T-helper 22 cell (primary cell): ENCODE data around the gene B4GALNT3.

Experiments used
- DNase-seq: peaks from one replicate; pipeline ENCODE4 v3.0.0-alpha.2; 2020; ENCODE audit warnings: low read depth

The B4GALNT3 gene

DNA sequence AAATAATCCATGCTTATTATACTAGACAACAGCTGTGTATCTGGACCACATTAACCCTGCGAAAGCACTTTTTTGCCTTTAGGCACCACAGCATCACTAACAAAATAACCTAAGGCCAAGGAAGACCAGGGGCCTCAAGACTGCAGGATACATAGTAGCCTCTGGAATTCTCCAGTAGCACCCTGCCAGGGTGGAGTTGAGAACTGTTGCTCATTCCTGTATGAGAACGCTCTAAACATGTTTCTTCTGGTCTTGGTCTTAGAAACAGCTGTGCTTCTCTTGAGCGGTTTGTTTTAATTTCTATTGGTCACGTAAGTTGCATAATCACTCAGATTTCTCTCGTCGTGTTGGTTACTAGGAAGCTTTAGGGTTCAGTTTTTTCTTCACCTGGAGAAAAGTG is 7.9 kb downstream of the B4GALNT3 start:
- no peak for DNase-seq

DNA sequence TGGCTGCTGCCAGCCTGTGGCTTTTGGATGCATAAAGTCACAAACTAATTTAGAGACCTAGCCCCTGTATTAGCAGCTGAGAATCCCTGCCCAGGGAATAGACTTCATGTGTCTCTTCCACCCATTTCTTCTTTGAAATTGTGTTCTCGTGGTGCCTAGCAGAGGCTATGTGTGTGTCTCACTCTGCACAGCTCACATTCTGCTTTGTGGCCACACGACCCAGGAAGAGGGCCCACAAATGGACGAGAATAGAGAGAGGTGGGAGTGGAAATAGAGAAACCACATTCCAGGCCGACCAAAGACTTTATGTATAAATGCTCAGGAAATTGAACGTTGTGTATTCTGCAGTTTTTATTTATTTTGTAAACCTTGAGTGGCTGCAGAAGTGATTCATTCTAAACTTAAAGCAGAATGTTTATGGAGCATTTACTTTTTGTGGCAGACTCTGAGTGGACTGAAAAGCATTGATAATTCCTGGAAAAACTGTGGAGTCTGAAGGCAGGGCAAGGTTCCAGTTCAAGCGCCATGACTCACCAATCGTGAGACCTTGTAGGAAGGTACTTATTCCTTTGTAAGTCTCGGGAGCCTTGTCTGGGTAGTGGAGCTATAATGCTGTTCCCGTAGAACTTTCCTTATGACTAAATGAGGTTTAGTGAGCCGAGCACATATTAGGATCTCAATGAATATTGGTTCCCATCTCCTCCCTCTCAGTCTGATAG is 9.1 kb downstream of the B4GALNT3 start:
- DNase-seq: no peak

DNA sequence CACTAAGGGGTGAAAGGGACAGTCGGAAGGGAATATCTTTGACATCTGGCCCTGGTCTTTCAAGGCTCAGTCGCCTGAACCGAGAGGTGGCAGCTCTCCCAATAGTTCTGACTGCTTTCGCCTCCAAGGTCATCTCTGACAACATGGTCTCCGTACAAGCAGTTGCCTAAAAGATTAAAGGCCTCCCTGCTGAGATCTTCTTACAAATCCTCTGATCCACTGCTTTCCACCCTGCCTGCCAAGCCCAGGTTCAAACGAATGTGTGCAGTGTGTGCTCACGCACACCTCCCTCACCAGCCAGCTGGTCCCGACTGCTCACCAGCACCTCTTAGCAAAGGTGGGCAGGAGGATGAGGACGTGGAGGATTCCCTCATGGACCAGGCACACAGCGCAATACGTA is 10.4 kb downstream of the B4GALNT3 start:
- no peak for DNase-seq

DNA sequence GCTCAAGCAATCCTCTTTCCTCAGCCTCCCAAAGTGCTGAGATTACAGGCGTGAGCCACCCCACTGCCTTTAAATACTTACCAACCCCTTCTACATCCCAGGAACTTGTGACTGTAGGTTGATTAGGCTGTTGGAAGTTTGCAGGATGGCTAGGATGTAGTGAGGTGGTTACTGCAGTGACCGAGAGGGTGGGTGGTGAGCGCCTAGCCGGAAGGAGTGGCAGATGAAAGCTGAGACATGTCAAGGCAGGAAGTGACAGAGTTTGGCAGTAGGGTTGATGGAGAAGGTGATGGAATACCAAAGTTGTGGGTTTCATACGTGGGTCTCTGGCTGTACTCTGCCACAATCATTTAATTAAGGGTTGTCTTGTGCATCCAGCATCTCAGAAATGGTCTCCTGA is 13.5 kb downstream of the B4GALNT3 start:
- no peak for DNase-seq

DNA sequence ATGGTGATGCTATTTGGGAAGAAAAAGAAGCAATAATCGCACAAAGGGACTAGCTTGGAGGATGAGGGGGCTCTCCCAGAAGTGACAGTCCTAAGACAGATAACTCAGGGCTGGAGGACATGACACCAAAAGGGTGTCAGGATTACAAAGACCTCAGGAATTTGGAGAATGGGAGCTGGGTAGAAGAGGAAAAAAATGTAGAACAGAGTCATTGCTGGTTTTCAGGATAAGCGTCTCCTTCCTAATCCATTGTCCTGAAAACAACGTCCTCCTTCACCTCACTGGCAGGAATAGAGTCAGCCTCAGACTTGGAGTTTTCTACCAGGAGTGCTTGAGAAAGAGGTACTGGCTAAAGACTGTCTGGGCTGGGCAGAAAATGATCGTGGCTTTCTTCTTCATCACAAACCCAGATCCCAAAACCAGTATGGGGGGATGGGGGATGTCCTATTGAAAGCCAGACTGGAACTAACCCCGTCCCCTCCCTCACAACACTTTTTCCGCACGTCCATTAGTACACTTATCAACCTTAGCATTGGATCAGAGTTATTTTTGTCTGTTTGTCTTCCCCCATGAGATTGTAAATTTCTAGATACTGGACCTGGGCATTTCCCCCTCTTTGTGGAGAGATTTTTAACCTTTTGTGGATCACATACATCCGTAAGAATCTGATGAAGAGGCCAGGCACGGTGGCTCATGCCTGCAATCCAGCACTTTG is 14.3 kb downstream of the B4GALNT3 start:
- no peak for DNase-seq

DNA sequence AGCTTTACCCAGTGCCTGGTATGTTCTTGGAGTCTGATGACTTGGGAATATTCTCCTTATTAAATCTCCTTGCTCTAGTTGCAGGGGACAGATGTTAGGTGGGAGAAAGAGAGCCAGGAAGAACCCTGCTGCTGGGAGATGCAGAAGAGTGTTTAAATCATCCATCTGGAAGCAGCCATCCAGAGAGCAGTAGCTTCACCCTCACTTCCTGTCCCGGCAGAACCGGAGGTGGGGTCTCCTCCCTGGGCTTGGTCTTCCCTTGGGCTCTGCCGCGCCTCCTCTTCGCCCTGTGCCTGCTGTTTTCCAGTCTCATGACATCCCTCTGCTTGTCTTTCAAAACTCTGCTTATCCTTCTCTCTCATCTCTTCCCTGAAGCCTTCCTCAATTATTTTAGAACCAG is 15.5 kb downstream of the B4GALNT3 start:
- no peak for DNase-seq

DNA sequence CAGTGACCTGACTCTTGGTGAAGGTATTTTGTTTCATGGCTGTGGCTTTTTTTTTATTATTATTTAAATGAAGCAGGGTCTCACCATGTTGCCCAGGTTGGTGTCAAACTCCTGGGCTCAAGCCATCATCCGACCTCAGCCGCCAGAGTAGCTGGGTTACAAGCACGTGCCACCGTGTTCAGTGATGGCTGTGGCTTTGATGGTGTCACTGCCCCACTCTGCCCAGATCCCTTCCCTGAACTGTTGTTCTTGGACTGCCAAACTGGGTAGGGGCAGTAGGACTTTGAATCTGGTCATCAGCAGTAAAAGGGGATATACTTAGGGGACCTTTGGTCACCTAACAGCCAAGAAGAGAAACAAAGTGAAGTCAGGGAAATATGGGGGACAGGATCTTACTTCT is 19.4 kb downstream of the B4GALNT3 start:
- no peak for DNase-seq

DNA sequence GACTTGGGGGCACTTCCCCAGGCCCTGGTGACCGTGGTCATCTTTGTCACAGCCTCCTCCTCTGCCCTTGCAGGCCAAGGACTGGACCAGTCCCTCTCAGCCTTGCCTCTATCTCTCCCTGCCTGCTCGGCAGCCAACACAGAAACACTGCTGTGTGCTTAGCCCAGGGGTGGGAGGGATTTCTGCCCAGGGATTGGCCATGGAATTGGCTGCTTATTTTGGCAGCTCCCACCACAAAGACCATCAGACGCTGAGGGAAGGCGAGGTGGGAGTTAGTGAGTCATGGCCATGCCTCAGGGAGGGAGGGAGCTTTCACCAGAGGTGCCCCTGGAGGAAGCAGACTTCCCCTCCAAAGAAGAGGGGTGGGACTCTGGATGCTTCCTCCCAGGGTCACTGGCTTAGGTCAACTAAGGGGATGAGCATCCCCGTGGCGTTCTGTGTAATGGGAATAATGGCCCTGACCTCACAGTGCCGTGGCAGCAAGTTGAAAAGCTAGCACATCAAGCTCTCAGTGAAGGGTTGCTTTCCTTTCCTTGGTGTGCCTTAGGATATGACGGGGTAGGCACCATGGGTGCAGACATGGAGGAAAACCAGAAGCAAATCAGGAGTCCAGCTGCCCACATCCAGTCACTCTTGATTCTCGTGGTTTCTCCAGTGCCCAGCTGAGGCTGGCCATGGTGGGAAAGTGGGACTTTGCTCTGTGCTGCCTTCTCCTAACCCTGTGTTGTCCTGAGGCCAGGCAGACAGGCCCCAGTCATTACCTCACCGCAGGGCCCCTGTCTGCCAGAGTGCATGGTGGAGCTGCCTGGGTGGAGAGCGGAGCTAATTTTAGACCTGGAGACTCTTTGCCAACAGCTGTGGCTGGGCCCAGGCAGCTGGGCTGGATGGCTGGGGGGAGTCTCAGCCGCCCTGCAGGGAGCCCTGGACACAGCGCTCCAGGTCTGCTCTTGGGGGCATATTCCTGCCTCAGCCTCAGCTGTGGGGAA is 21.4 kb downstream of the B4GALNT3 start:
- no peak for DNase-seq

DNA sequence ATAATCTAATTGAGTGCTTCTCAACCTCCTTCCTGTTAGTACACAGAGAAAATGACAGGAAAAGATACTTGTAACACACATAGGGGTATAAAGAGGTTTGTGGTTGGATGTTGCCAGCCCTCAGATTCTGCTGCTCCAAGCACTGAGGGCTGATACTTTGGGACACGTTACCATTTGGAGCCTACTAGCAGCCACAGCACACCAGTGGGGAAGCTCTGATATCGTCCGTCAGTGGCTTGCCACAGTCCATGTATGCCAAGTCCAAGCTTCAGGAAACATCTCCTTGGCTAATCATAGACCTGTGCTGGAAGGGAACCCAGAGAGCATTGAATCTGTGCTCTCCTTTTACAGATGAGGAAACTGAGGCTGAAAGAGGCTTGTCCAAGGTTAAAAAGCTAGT is 22.3 kb downstream of the B4GALNT3 start:
- no peak for DNase-seq

DNA sequence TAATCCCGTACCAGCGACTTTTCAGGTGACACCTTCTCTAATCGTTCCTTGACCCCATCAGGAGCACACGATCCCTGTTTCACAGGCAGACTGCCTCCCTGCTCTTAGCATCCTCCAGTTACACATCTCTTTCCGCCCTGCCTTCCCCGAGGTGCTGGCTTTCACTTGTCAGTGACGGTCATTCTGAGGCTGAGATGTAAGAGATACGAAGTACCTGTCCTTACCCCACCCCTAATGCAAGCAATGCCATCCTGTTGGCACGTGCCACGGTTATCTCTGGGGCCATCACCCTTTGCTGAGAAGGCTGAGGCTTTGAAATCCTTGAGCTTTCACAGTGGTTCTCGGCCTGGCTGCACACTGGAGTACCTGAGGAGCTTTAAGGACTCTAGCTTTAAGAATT is 24.4 kb downstream of the B4GALNT3 start:
- DNase-seq: no peak

DNA sequence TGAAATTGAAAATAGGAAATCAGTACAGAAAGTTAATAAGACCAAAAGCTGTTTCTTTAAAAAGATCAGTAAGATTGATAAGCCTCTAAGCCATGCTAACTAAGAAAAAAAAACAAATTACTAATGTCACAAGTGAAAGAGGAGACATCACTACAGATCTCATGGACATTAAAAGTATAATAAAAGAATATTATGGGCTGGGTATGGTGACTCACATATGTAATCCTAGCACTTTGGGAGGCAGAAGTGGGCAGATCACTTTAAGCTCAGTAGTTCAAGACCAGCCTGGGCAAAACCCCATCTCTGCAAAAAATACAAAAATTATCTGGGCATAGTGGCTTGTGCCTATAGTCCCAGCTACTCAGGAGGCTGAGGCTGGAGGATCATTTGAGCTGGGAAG is 30.5 kb downstream of the B4GALNT3 start:
- no peak for DNase-seq

DNA sequence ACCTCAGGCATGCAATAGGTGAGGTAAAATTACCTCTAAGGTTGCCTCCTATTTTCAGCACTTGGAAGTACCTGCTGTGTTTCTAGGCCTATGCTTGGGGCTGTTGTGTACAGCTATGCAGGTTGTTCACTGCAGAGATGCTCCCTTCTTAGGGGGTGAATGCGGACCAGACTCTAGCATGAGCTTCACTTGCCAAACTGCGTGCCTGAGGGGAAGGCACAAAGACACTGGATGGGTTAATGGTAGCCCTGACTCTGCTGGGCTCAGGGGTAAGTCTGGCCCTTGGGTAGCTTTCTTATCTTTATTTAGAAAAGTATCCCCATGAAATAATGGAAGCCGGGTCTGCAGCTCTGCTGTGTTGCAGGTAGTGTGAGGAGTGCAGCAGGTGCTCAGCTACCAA is 35.7 kb downstream of the B4GALNT3 start:
- DNase-seq: no peak

DNA sequence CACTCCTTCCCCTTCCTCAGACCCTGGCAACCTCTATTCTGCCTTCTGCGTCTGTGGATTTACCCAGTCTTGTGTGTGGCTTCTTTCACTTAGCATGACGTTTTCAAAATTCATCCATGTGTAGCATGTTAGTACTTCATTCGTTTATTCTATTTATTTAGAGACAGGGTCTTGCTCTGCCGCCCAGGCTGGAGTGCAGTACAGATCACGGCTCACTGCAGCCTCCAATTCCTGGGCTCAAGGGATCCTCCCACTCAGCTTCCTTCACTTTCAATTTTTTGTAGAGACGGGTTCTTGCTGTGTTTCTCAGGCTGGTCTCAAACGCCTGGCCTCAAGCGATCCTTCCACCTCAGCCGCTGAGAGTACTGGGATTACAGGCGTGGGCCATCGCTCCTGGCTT is 37.0 kb downstream of the B4GALNT3 start:
- no peak for DNase-seq

DNA sequence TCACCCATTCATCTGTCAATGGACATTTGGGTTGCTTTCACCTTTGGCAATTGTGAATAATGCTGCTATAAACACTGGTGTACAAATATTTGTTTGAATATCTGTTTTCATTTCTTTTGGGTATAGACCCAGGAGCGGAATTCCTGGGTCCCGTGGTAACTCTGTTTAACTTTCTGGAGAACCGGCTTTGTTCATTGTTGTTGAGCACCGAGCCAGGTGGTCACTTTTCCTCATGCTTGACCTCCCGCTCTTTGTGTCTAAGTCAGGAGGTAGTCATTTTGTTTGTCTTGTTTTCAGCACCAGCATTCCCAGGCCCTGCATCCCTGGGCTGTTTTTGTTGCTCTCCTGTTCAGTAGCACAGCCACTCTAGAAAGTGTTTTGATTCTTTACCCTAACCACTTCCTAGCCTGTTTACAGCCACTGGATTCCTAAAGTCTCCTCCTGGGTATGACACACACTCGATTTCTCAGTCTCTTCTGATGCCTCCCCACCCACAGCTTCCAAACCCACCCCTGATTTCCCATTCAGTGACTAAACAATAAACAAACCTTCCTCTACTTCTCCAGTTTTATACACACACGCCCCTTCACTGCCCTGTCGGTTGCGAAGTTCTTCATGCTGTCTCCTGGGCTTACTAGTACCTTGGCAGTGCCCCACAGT is 37.9 kb downstream of the B4GALNT3 start:
- no peak for DNase-seq

DNA sequence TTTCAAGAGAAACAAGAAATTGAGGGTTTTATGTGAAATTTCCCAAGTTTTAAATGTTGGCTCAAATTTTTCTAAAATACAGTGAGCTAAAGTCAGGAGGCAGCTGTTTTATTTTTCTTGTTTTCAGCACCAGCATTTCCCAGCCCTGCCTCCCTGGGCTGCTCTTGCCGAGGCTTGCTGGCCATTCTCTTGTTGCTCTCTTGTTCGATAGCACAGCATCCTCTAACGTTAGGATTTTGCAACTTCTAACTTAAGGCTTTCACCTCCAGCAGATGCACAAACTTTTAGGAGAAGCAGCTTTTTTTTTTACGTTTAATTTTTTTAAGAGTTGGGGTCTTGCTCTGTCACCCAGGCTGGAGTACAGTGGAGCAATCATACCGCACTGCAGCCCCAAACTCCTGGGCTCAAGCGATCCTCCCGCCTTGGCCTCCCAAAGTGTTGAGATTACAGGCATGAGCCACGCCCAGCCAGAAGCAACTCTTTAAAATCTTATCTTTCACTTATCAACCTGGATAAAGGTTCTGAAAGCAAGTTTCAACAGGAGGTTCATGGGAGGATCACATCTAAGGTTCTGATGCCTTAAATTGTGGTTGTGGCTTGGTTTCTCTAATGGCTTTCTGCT is 40.2 kb downstream of the B4GALNT3 start:
- no peak for DNase-seq

DNA sequence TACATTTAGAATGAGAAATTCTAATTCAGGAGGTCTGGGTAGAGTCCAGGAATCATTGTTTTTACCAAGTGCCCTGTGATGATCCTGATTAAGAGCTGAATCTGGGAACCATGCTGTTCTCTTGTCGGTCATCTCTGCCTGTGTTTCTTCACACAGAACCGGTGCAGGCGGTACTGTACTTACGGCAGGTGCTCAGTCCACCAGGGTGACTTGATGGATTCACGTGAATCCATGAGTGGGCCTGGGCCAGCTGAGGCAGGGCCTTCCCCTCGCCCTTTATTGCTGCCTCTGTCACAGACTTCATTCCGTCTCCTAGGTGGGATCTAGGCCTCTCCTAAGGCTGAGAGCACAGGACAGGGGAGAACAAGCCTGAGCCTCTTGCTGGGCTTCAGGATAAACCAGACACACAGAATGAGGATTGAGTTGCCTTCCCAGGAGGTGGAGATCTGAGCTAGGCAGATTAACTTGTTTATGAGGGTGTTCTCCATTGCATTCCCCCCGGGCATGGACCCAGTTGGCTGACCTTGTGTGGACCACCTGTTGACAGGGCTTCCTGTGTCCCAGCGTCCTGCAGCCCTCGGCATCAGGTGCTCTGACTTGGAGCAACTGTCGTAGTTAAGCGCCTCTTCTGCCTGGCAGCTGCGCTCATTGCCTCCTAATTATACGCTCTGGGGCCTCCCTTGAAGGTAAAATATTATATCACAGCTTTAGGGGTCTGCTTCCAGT is 42.1 kb downstream of the B4GALNT3 start:
- no peak for DNase-seq

DNA sequence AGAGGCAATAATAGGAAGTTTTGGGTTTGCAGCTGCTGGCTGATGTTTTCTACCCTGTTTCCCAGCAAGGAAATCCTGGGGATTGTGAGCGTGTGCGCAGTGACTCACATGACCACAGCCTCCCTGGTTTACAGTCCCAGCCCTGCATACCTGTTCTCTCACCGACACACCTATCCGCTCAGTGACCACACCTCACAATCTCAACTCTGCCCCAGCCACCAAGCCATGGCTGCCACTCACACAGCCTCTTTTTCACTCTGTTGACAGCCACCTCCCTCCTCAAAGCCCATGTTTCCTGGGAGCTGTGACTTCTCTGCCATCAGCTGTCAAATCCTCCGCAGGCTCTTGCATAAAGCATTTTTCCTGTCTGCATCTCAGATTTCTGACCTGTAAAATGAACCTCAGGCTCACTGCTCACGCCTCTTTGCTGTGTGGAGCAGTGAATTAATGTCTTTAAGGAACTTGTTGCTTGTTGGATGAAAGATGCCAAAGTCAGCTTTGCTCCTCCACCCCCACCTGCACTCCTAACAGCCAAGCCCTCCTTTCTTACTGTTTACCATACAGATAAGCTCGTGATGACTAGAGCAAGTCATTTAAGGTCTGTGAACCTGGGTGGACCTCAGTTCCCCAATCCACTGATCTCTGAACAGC is 43.5 kb downstream of the B4GALNT3 start:
- DNase-seq: no peak

DNA sequence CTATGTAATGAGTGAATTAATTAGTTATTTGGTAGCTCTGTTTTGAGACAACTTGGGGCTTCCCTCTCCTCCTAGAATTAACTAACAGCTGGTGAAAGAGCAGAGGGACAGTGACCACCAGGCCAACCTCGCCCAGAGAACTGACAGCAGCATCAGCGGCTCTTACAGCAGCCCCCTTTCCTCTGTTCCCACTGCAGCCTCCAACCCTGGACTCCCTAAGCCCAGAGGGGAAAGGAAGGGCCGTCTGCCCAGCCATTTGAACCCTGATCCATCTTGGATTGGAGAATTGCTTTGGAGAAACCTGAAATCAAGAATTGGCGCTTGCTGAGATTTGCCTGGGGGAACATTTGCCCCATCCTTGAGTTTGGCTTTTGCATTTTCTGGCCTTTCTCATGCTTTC is 45.5 kb downstream of the B4GALNT3 start:
- DNase-seq: no peak

DNA sequence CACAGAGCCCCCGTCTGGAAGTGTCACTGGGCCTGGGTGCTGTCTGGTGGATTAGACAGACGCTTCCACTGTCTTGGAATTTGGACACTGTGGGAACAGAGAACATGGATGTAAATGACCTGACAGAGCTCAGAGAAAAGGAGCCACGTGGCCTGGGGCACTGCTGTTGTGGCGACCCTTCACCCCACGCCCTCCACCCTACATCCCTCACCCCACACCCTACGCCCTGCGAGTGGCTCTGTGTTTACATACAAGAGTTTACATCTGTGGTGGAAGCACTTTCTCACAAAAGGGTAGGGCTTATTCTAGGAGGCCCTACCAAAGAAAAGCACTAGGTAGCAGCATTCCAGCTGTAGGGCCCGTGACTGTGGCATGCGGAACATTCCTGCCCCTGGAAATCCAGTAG is 47.7 kb downstream of the B4GALNT3 start:
- no peak for DNase-seq

DNA sequence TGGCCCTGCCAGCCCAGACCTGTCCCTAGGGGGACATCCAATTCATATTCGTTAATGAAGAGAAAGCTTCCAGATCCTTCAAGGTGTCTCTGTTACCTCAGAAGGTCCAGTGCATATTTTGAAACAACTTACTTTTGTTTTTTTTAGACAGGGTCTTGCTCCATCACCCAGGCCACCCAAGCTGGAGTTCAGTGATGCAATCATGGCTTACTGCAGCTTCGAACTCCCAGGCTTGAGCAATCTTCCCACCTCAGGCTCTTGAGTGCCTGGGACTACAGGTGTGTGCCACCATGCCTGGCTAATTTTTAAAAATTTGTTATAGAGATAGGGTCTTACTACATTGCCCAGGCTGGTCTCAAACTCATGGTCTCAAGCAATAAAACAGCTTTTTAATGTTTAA is 48.4 kb downstream of the B4GALNT3 start:
- no peak for DNase-seq

DNA sequence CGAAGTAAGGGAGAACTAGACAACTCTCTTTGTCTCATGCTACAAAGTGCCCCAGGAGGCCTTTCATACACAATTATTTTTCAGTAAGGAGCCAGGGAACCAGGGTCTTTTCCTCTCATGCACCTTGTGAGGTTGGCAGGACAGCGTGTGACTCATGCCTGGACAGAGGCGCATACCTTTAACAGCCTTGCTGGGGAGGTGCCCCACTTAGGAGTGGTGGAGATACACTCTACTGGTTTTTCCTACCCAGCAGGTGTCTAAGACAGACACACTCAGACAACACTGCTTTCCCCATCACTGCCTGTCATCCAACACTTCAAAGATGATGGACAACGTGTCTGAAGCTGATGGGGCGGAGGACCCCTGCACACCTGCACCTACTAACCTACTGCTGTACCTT is 49.1 kb downstream of the B4GALNT3 start:
- no peak for DNase-seq
